OCI-LY3 (cell line): Measurements from ENCODE around the gene ABCB8.

Experiments
- H2AFZ ChIP-seq: fragments of 200-600, 300-600 bp; shearing (Covaris generic); 2 replicates; pipeline ENCODE4 v1.6.0; 2014; ENCODE audit warnings: antibody characterized with exemption, low read depth, low read length
- H3K27ac ChIP-seq: fragments of 200-600, 300-600 bp; sonication (generic); 2 replicates; pipeline ENCODE4 v1.5.1; 2014; ENCODE audit warnings: mild to moderate bottlenecking, low read length, moderate library complexity, mixed read lengths
- H3K27me3 ChIP-seq: fragments of 200-600, 300-600 bp; sonication (generic); 2 replicates; pipeline ENCODE4 v1.6.1; 2014; ENCODE audit warnings: low read depth, low read length, mixed read lengths
- H3K36me3 ChIP-seq: fragments of 200-600, 300-600 bp; sonication (generic); replicated peaks from 2 replicates; pipeline ENCODE3; 2014; ENCODE audit warnings: low read depth, low read length, mixed read lengths
- H3K4me1 ChIP-seq: fragments of 300-600, 200-600 bp; sonication (generic); 2 replicates; pipeline ENCODE4 v1.6.1; 2014; ENCODE audit warnings: low read length, mixed read lengths
- H3K4me2 ChIP-seq: fragments of 200-600, 300-600 bp; sonication (generic); 2 replicates; pipeline ENCODE4 v1.6.1; 2014; ENCODE audit warnings: low read length, mixed read lengths
- H3K4me3 ChIP-seq: fragments of 300-600, 200-600 bp; sonication (generic); 2 replicates; pipeline ENCODE4 v1.5.1; 2014; ENCODE audit warnings: antibody characterized with exemption, mild to moderate bottlenecking, low read length, moderate library complexity
- H3K79me2 ChIP-seq: fragments of 300-600, 200-600 bp; shearing (Covaris generic); 2 replicates; pipeline ENCODE4 v1.6.1; 2014; ENCODE audit warnings: mild to moderate bottlenecking, low read length, mixed read lengths
- H3K9ac ChIP-seq: fragments of 300-600, 200-600 bp; shearing (Covaris generic); 2 replicates; pipeline ENCODE4 v1.6.0; 2014; ENCODE audit warnings: mild to moderate bottlenecking, low read length, moderate library complexity
- H3K9me3 ChIP-seq: fragments of 200-600, 300-600 bp; shearing (Covaris generic); 2 replicates; pipeline ENCODE4 v1.6.1; 2014; ENCODE audit warnings: low read length, mixed read lengths; ENCODE audit not compliant: insufficient read depth
- H4K20me1 ChIP-seq: fragments of 200-600, 300-600 bp; sonication (generic); 2 replicates; pipeline ENCODE4 v1.6.1; 2016; ENCODE audit warnings: low read length, mixed read lengths; ENCODE audit not compliant: insufficient read depth
- CTCF ChIP-seq: fragments of 200-600, 300-600 bp; sonication (generic); IDR thresholded peaks from 2 replicates; pipeline ENCODE4 v1.5.1; 2014; ENCODE audit warnings: antibody characterized with exemption, low read length, low read depth
- EZH2phosphoT487 ChIP-seq: fragments of 200-600 bp; shearing (Covaris generic); IDR thresholded peaks from 2 replicates; pipeline ENCODE4 v1.6.1; 2018; ENCODE audit warnings: antibody characterized with exemption, mixed run types, low read depth

ABCB8 gene

GRCh38 chr7:151001546-151001945 lies 26.7 kb upstream of the ABCB8 start:
- Histone ChIP-seq H3K27ac (no peak overlapping the region), H2AFZ (no peak overlapping the region), H3K4me3 (no peak overlapping the region), H3K9ac (no peak overlapping the region), H3K9me3 (no peaks in the 10 kb centered on the region), H3K4me1 (no peaks in the 10 kb centered on the region), H3K36me3 (no peaks in the 10 kb centered on the region), H3K79me2 (no peaks in the 10 kb centered on the region), H3K4me2 (no peak overlapping the region), H4K20me1 (no peaks in the 10 kb centered on the region), H3K27me3 (peaks cover 2% of the 10 kb centered on the region; the same call in 1 of the 2 replicates)
- TF ChIP-seq EZH2phosphoT487 = no peak
- TF ChIP-seq CTCF = no peak

DNA sequence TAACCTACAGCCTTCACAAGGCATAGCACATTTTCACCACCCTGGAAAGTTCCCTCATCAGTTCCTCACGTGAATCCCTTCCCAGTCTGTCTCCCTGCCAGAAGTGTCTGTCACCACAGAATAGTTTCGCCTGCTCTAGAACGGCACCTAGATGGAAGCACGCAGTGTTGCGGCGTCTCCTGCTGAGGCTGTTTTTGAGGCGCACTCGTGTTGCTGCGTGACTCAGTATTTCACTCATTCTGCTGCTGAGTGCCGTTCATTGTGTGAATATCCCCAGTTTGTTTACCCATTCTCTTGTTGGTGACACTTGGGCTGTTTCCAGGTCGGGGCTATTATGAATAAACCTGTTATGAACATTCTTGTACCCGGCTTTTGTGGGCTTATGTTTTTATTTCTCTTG lies 24.7 kb upstream of the ABCB8 start:
- no peak overlapping the region for H3K4me2 ChIP-seq
- peaks cover 2% of the 10 kb centered on the region; the same call in 1 of the 2 replicates for H3K27me3 ChIP-seq
- no peaks in the 10 kb centered on the region for H3K4me1 ChIP-seq
- no peak overlapping the region for H3K27ac ChIP-seq
- no peak overlapping the region for H2AFZ ChIP-seq
- no peak overlapping the region for H3K4me3 ChIP-seq
- TF ChIP-seq CTCF = no peak
- no peaks in the 10 kb centered on the region for H3K9me3 ChIP-seq
- no peaks in the 10 kb centered on the region for H4K20me1 ChIP-seq
- H3K36me3 ChIP-seq = no peaks in the 10 kb centered on the region
- H3K9ac ChIP-seq = no peak overlapping the region
- H3K79me2 ChIP-seq = no peaks in the 10 kb centered on the region

GRCh38 chr7:151005566-151005965 lies 22.7 kb upstream of the ABCB8 start:
- no peaks in the 10 kb centered on the region for H3K9me3 ChIP-seq
- H4K20me1 ChIP-seq = no peaks in the 10 kb centered on the region
- H3K27me3 ChIP-seq = peaks cover 2% of the 10 kb centered on the region; the same call in 1 of the 2 replicates
- H3K4me3 ChIP-seq = no peak overlapping the region
- no peaks in the 10 kb centered on the region for H3K36me3 ChIP-seq
- H3K79me2 ChIP-seq = no peaks in the 10 kb centered on the region
- H3K4me1 ChIP-seq = no peaks in the 10 kb centered on the region
- H3K27ac ChIP-seq = no peak overlapping the region
- TF ChIP-seq EZH2phosphoT487 = no peak
- TF ChIP-seq CTCF = no peak
- H3K4me2 ChIP-seq = no peak overlapping the region
- H2AFZ ChIP-seq = no peak overlapping the region
- no peak overlapping the region for H3K9ac ChIP-seq

- Histone ChIP-seq H3K4me2 (no peak overlapping the region), H3K4me1 (no peaks in the 10 kb centered on the region), H3K4me3 (no peak overlapping the region), H3K9ac (no peak overlapping the region), H3K27me3 (peaks cover 2% of the 10 kb centered on the region; the same call in 1 of the 2 replicates), H3K9me3 (no peaks in the 10 kb centered on the region), H3K27ac (no peak overlapping the region), H4K20me1 (no peaks in the 10 kb centered on the region), H3K79me2 (no peaks in the 10 kb centered on the region), H3K36me3 (no peaks in the 10 kb centered on the region), H2AFZ (no peak overlapping the region)
- no peak for TF ChIP-seq EZH2phosphoT487
- no peak for TF ChIP-seq CTCF
Observed at GRCh38 chr7:151006590-151007300, 21.5 kb upstream of the ABCB8 start.
